WI38 (cell line): ENCODE results near the gene PLEKHA7.

Experiments used
- H3K4me3 ChIP-seq: 2 replicates; pipeline ENCODE4 v1.5.1; 2011; ENCODE audit warnings: low read depth, mild to moderate bottlenecking, control low read depth, low read length
- CTCF ChIP-seq: IDR thresholded peaks from 2 replicates; pipeline ENCODE4 v1.5.1; 2012; ENCODE audit warnings: low read depth, mild to moderate bottlenecking, control low read depth, low read length

PLEKHA7 gene

GRCh38 chr11:16846305-16846704 lies 167.9 kb downstream of the PLEKHA7 start:
- H3K4me3 ChIP-seq = no peak overlapping the region

GRCh38 chr11:16844268-16844771 lies 169.9 kb downstream of the PLEKHA7 start:
- no peak overlapping the region for H3K4me3 ChIP-seq
- TF ChIP-seq CTCF = no peak

More at GRCh38 chr11:16846305-16846704, 167.9 kb downstream of the PLEKHA7 start:
- no peak for TF ChIP-seq CTCF

GRCh38 chr11:16843294-16843693 lies 170.9 kb downstream of the PLEKHA7 start:
- H3K4me3 ChIP-seq = no peak overlapping the region
- no peak for TF ChIP-seq CTCF

- TF ChIP-seq CTCF = no peak
- no peak overlapping the region for H3K4me3 ChIP-seq
Measured at GRCh38 chr11:16841984-16842383, 172.2 kb downstream of the PLEKHA7 start.

- no peak for TF ChIP-seq CTCF
- no peak overlapping the region for H3K4me3 ChIP-seq
Measured at GRCh38 chr11:16841481-16841880, 172.7 kb downstream of the PLEKHA7 start.

- no peak overlapping the region for H3K4me3 ChIP-seq
- TF ChIP-seq CTCF = no peak
Measured at GRCh38 chr11:16840951-16841350, 173.3 kb downstream of the PLEKHA7 start.

GRCh38 chr11:16839821-16840220 lies 174.4 kb downstream of the PLEKHA7 start:
- H3K4me3 ChIP-seq = no peak overlapping the region
- TF ChIP-seq CTCF = no peak
